Activated CD4-positive, alpha-beta T cell treated with anti-CD3 and anti-CD28 coated beads, Interleukin-2, amount 50 U/mL, for 4 hours (primary cell): ENCODE data around the gene STAT3.
A peak's percentile ranks its signal among the peaks of the same experiment; 100 is the strongest.
"Not testable (repeated sequence)": the region's sequence is repeated elsewhere in the genome, so short reads cannot be mapped to it uniquely, and the experiment has no call there.

Source experiments
- DNase-seq, 2 experiments: peaks; one replicate each; pipeline ENCODE4 v3.0.0-alpha.2; 2020

STAT3 gene

GRCh38 chr17:42274812-42275526 lies 113.3 kb downstream of the STAT3 start:
- DNase-seq = no peak

DNA sequence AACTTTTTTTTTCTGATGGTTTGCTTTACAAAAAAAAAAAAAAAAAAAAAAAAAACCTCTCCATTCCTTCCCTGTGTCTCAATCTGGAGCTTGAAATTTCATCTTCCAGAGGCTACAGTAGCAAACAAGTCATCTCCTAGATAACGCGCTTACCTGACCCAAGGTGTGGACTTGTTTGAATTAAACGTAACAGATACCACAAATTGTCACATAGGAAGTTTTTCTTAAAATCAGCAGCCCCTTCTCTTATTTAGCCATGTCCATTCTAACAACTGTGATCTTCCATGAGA lies 114.0 kb downstream of the STAT3 start:
- DNase-seq = no peak

GRCh38 chr17:42273474-42274252 lies 114.6 kb downstream of the STAT3 start:
- no peak for DNase-seq

DNA sequence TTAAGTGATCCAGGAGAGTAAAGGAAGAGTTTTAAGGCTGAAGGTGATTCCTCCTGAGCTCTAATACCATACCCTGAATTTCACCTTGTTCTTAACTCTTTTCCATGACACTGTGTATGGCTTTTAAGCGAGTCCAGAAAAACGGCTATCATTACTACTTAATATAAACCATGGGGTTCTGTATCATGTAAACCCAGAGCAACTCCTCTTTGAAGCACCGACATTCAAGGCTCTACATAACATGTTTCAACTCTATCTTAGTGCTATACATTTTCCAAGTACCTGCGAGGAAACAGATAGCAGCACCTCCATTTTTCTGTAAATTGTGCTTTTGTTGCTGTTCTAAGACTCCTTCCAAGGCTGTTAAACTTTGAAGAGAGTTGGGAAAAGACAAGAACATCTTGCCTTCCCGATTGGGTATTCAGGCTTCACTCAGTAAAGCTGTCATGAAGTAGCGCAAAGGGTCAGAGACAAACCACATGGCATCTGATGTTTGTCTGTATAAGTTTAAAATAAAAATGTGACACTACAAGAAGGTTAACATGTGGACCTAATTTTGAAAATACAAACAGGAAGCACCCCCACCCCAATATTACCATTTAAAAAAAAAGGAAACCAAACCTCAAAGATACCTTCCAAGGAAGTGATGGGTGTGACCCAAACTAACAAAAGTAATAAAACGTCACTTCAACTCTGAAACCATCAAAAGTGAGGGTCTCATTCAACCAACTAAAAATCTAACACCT lies 115.9 kb downstream of the STAT3 start:
- DNase-seq = no peak

DNA sequence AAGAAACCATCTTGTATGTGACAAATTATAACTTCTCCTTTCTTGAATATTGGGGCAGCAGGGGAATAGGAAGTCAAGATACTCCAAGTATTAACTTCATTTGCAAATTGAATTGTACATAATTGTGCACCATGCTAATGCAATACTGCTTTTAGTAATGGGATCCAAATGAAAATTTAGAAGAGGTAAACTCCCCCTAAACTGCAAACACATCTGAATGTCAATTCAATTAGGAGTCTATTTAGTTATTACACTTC lies 116.5 kb downstream of the STAT3 start:
- DNase-seq = no peak

DNA sequence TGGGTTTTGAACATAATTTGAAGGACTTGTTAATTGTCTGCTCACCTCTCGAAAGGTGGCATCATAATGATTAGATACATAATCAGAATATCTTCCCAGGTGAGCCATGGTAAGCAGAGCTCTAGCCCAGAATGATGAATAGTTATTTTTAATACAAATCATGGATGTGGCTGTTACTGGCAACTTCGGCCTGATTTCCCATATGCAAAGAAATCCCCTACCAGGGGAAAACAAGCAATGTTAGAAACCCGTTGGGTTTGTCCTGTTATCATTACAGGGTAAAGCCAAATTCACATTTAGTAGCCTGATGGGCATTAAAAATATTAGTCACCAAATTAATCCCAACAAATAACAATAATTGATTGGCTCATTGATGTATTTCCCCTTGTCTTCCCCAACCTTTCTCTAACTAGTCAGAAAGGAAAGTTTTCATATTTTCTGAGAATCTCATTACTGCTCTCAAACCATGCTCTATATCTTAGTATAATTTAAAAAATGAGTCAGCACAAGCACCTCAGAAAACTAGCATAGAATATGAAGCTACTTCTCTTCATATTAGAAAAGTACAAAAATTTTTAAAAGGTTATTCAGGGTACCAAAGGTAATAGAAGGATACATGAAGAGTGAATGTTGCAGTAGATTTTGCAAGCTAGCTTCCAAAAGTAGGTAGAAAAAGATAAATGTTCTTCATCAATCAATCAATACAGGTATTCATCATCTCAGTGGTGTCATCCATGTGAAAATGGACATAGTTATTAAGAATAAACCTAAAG lies 117.0 kb downstream of the STAT3 start:
- DNase-seq = no peak

DNA sequence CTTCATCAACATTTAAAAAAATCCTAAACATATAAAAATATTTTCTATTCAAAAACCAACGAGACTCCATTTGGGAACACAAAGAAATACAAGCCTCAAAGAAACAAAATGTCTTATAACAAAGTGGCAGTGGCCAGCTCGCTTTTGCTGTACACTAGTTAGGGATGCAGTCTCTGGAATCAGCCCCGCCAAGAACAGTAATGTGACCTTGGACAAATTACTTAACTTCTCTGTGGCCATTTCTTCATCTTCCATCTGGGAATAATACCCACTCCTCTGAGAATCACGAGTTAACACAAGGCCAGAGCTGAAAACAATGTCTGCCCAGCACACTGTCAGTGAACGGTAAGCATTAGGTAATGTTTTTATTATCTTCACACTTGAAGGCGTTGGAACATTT lies 117.6 kb downstream of the STAT3 start:
- DNase-seq = no peak

DNA sequence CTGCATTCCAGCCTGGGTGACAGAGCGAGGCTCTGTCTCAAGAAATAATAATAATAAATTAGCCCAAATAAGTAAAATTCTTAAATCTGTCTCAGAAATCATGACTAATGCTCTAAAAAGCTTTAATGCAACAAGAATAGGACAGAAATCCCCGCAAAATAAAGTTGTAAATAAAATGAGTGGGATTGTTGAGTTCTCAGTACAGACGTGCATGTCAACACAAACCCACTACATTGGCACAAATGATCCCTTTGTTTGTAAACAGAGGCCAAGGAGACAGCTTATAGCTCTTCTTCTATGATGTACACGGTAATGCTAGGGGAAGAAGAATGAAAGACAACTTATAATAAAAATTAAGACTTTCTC lies 118.1 kb downstream of the STAT3 start:
- DNase-seq = no peak

GRCh38 chr17:42268236-42268635 lies 120.0 kb downstream of the STAT3 start:
- no peak for DNase-seq

GRCh38 chr17:42266918-42267766 lies 121.1 kb downstream of the STAT3 start:
- DNase-seq = peak in 1 of 2 experiments; percentile 38

GRCh38 chr17:42266462-42266861 lies 121.8 kb downstream of the STAT3 start:
- DNase-seq = no peak

GRCh38 chr17:42264366-42264765 lies 123.9 kb downstream of the STAT3 start:
- DNase-seq = not testable (repeated sequence)
